Left renal cortex interstitium (tissue), 4 donors: ENCODE data around the gene GLRX5. TPM values are rescaled to one million over a fixed set of nuclear protein-coding genes. Genes with fewer than 3 reads are reported as not detected.

Experiments
- DNase-seq, 4 donors: peaks; one replicate each; pipeline ENCODE4 v3.0.0-alpha.2; 2013; ENCODE audit warnings: low read depth in 4 of 4, low spot score in 2 of 4, missing footprints in 1 of 4
- polyA plus RNA-seq, 4 donors: library from polyadenylated mRNA; unstranded; fragments of 120-200 nt; gene quantifications; one replicate each; pipeline ENCODE4 v1.2.1, GENCODE V29; 2013; ENCODE audit not compliant: insufficient read length in 4 of 4

GLRX5 gene
- polyA plus RNA-seq, 4 donors: 69.1 to 82.1 (median 71.7) TPM

- DNase-seq: no peak
Measured at GRCh38 chr14:95515596-95516552, 19.0 kb upstream of the GLRX5 start.

GRCh38 chr14:95516554-95517181 is 18.2 kb upstream of the GLRX5 start, which contains the start of gene SYNE3:
SYNE3 (minus strand) TSS chr14:95516650; CDS start chr14:95475821, 40,829 bp downstream.
- DNase-seq: no peak

GRCh38 chr14:95518045-95518751 is 16.7 kb upstream of the GLRX5 start:
- no peak for DNase-seq

GRCh38 chr14:95519699-95520098 is 15.2 kb upstream of the GLRX5 start:
- no peak for DNase-seq

- no peak for DNase-seq
Measured at GRCh38 chr14:95520346-95520745, 14.5 kb upstream of the GLRX5 start.

- DNase-seq: no peak
Measured at GRCh38 chr14:95521001-95521400, 13.8 kb upstream of the GLRX5 start.

GRCh38 chr14:95522116-95522515 is 12.7 kb upstream of the GLRX5 start:
- DNase-seq: no peak

GRCh38 chr14:95522556-95522955 is 12.3 kb upstream of the GLRX5 start:
- no peak for DNase-seq

GRCh38 chr14:95523051-95523814 is 11.6 kb upstream of the GLRX5 start:
- no peak for DNase-seq

- DNase-seq: no peak
Measured at GRCh38 chr14:95523815-95524448, 10.9 kb upstream of the GLRX5 start.

GRCh38 chr14:95524706-95525512 is 9.9 kb upstream of the GLRX5 start:
- no peak for DNase-seq

- DNase-seq: no peak
Measured at GRCh38 chr14:95525999-95526398, 8.9 kb upstream of the GLRX5 start.

GRCh38 chr14:95526483-95527386 is 8.1 kb upstream of the GLRX5 start:
- DNase-seq: no peak

- no peak for DNase-seq
Measured at GRCh38 chr14:95527387-95528002, 7.4 kb upstream of the GLRX5 start.

GRCh38 chr14:95529216-95529615 is 5.6 kb upstream of the GLRX5 start:
- no peak for DNase-seq

- no peak for DNase-seq
Measured at GRCh38 chr14:95530473-95531276, 4.2 kb upstream of the GLRX5 start.

- DNase-seq: no peak
Measured at GRCh38 chr14:95531473-95531872, 3.4 kb upstream of the GLRX5 start.
